Calu3 (cell line): ENCODE data around the gene SCFD2. TPM values are rescaled to one million over a fixed set of nuclear protein-coding genes. Genes with fewer than 3 reads are reported as not detected.
"Not testable (repeated sequence)": the region's sequence is repeated elsewhere in the genome, so short reads cannot be mapped to it uniquely, and the experiment has no call there.

Experiments
- Bru-seq: library from RNA; stranded (reverse); fragments of 400-500 nt; gene quantifications from one replicate; lab custom pipeline; 2021; lab: Mats Ljungman, UMichigan
- BruChase-seq, 2 experiments: library from RNA; stranded (reverse); fragments of 400-500 nt; gene quantifications; one replicate each; lab custom pipeline; 2021; lab: Mats Ljungman, UMichigan
- BruUV-seq: library from RNA; stranded (reverse); fragments of 400-500 nt; replicated peaks from 2 replicates; lab custom pipeline; 2021; lab: Mats Ljungman, UMichigan
- CTCF ChIA-PET: fragments of 300-600 bp; sonication (Branson Sonifier 250); formaldehyde crosslinking; loops from one replicate; lab custom pipeline; 2022; ENCODE audit warnings: antibody characterized with exemption; lab: Charles Lee
- DNase-seq: peaks from one replicate; pipeline ENCODE4 v3.0.0; 2022
- H3K27ac Mint-ChIP-seq: one replicate; pipeline ENCODE4 v1.8.0; 2022; ENCODE audit warnings: mixed read lengths; ENCODE audit not compliant: unreplicated experiment
- H3K27me3 Mint-ChIP-seq: one replicate; pipeline ENCODE4 v1.8.0; 2022; ENCODE audit warnings: mixed read lengths; ENCODE audit not compliant: unreplicated experiment
- H3K36me3 Mint-ChIP-seq: one replicate; pipeline ENCODE4 v1.8.0; 2022; ENCODE audit warnings: mild to moderate bottlenecking, moderate library complexity, mixed read lengths; ENCODE audit not compliant: insufficient read depth, unreplicated experiment
- H3K4me1 Mint-ChIP-seq: one replicate; pipeline ENCODE4 v1.8.0; 2022; ENCODE audit warnings: mild to moderate bottlenecking, low read depth, mixed read lengths; ENCODE audit not compliant: unreplicated experiment
- H3K4me3 Mint-ChIP-seq: one replicate; pipeline ENCODE4 v1.8.0; 2022; ENCODE audit warnings: mild to moderate bottlenecking, low read depth, moderate library complexity, mixed read lengths; ENCODE audit not compliant: unreplicated experiment
- H3K9me3 Mint-ChIP-seq: one replicate; pipeline ENCODE4 v1.8.0; 2022; ENCODE audit warnings: low read depth, mixed read lengths; ENCODE audit not compliant: unreplicated experiment
- CTCF ChIP-seq: fragments of 200-600 bp; IDR thresholded peaks from one replicate; pipeline ENCODE4 v1.8.0; 2022; ENCODE audit warnings: antibody characterized with exemption; ENCODE audit not compliant: unreplicated experiment
- intact Hi-C: fragments of 100-400 bp; cut with micrococcal nuclease; formaldehyde crosslinking; loops from one replicate; pipeline ENCODE4 v1.10.0; 2022; ENCODE audit not compliant: unreplicated experiment
- long read RNA-seq: library from polyadenylated mRNA; stranded (forward); transcript quantifications from one replicate; pipeline ENCODE4 v2.0.0, GENCODE V29; 2022
- total RNA-seq: library from RNA; stranded (reverse); gene quantifications from 2 replicates; pipeline ENCODE4 v1.2.3, GENCODE V29; 2022

Gene SCFD2
- total RNA-seq (16.7 and 17.1 TPM in 2 replicates), Bru-seq, nascent RNA (percentile 61 among the genes with signal in this experiment), BruChase-seq, experiment 1, labeled RNA remaining after a 6-hour chase (percentile 53 among the genes with signal in this experiment), BruChase-seq, experiment 2, labeled RNA remaining after a 2-hour chase (percentile 54 among the genes with signal in this experiment)
- long read RNA-seq, partial matches to known transcripts = 0 of 2 reads
- long read RNA-seq, other reads (novel, unspliced or antisense) = 2 of 2 reads

- Mint-ChIP-seq H3K9me3 (no peaks in the 10 kb centered on the region), H3K4me3 (peak within 1 kb of the TSS; percentile 85), H3K36me3 (peaks cover 19% of the 10 kb centered on the region), H3K27me3 (peaks cover 33% of the 10 kb centered on the region), H3K4me1 (peaks cover 21% of the 10 kb centered on the region), H3K27ac (peak within 1 kb of the TSS; percentile 84)
- BruUV-seq = TSS peak; percentile 50
- CTCF ChIA-PET = no interaction called here
- no peak for TF ChIP-seq CTCF
- intact Hi-C loops = loop anchor here (1.0 kb wide), 1 partner anchor 12 kb away; the partner anchor contains the start of gene FIP1L1
- DNase-seq = peak; percentile 91
Measured at GRCh38 chr4:53365486-53366300, at the start of gene SCFD2. Gene SCFD2, minus strand, starts transcription at chr4:53366061.

GRCh38 chr4:53409479-53409878, 43.6 kb upstream of the SCFD2 start:
- peaks cover 11% of the 10 kb centered on the region for H3K36me3 Mint-ChIP-seq
- CTCF ChIA-PET = not testable (repeated sequence)

DNA sequence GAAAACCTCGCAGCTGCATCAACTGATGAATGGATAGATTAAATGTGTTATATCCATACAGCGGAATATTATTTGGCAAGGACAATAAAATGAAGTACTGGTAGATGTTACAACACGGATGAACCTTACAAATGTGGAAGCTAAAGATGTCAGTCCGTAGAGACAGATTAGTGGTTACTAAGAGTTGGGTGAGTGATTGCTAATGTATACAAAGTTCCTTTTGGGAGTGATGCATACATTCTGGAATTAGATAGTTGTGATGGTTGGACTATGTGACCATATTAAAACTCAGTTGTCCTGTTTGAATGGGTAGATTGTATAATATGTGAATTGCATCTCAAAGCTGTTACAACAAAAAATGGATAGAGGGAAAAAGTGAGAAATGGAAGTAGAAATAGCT, 14.4 kb upstream of the SCFD2 start:
- CTCF ChIA-PET = interaction anchor here (0.7 kb wide), 1 partner anchor 15 kb away, joined by 3 read pairs; no protein-coding TSS in a partner anchor
- no peak for TF ChIP-seq CTCF
- Mint-ChIP-seq H3K4me1 (peaks cover 13% of the 10 kb centered on the region), H3K27ac (no peak overlapping the region), H3K4me3 (peak overlapping the region; percentile 94), H3K27me3 (no peaks in the 10 kb centered on the region), H3K9me3 (no peaks in the 10 kb centered on the region), H3K36me3 (peaks cover 28% of the 10 kb centered on the region)
- BruUV-seq = no TSS peak
- no peak for DNase-seq
- intact Hi-C loops = no loop called here

More at GRCh38 chr4:53409479-53409878, 43.6 kb upstream of the SCFD2 start:
- H3K4me1 Mint-ChIP-seq, DNase-seq, intact Hi-C loops, H3K4me3 Mint-ChIP-seq, H3K27ac Mint-ChIP-seq, BruUV-seq, H3K9me3 Mint-ChIP-seq, H3K27me3 Mint-ChIP-seq: not testable (repeated sequence)

- intact Hi-C loops = loop anchor here (5.0 to 10.0 kb wide), 2 partner anchors 183 to 214 kb away; partner anchors contain the start of gene LNX1
- H3K27me3 Mint-ChIP-seq = no peaks in the 10 kb centered on the region
- DNase-seq = no peak
- H3K27ac Mint-ChIP-seq = peak overlapping the region; percentile 88
- peaks cover 13% of the 10 kb centered on the region for H3K4me1 Mint-ChIP-seq
- CTCF ChIA-PET = interaction anchor here (0.6 kb wide), 1 partner anchor 39 kb away, joined by 4 read pairs; no protein-coding TSS in a partner anchor
- TF ChIP-seq CTCF = no peak
- no peaks in the 10 kb centered on the region for H3K9me3 Mint-ChIP-seq
- peak overlapping the region; percentile 94 for H3K4me3 Mint-ChIP-seq
- peaks cover 28% of the 10 kb centered on the region for H3K36me3 Mint-ChIP-seq
- no TSS peak for BruUV-seq
Measured at GRCh38 chr4:53378171-53378482, 12.3 kb upstream of the SCFD2 start.
